ENCODE measurements around the gene INKA2.
"Not testable (repeated sequence)": the region's sequence is repeated elsewhere in the genome, so short reads cannot be mapped to it uniquely, and the experiment has no call there.

INKA2 gene

DNA sequence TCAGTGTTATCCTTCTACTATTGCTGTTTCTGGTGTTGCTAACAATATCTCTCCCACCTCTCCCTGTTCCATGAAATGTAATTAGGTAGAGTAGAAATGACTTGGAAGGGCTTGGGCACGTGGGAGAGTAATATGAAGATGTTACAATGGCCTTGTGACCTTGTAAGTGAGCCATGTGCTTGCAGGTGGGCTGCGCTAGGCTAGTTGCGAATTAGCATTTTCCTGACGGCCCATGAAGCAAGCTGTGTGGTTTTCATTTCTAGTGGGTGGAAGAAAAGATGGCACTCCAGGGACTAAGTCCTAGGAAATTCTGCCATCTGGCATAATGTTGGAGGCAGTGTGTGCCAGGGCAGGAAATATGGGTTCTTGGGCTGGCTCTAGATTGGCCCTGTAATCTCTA is 8.8 kb upstream of the INKA2 start:
- Histone ChIP-seq H3K9ac (ENCODE audit: low read depth, low read length) (no peak overlapping the region), H3K4me1 (ENCODE audit: control insufficient read depth, insufficient read depth, low read length) (peaks cover 9% of the 10 kb centered on the region), H3K9me3 (ENCODE audit: control insufficient read depth, insufficient read depth, low read length) (no peaks in the 10 kb centered on the region), H3K4me3 (ENCODE audit: low read depth, low read length) (no peak overlapping the region), H3K36me3 (ENCODE audit: control insufficient read depth, insufficient read depth, low read length) (no peaks in the 10 kb centered on the region), H3K27me3 (ENCODE audit: control insufficient read depth, insufficient read depth, low read length) (peaks cover 2% of the 10 kb centered on the region)

DNA sequence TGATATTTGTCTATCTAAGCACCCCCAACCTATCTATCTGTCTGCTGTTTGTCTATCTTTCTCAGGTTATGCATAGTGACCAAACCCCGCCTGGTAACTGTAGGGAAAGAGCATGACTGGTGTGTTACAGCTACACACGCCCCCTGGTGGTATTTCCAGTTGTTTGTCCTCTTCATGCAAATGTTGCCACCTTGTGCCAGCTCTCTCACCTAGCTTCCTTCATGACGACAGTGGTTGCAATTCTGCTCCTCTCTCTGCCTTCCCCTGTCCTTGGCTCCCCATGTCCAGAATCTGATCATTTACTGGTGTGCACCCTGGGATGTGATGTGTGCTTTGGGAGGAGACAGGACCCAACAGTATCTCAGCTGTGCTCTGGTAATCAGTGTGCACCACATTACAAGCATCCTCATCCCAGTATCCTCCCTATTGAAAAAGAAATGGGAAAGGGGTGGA is 8.1 kb upstream of the INKA2 start:
- peaks cover 9% of the 10 kb centered on the region for H3K4me1 ChIP-seq (ENCODE audit: control insufficient read depth, insufficient read depth, low read length)
- no peak overlapping the region for H3K4me3 ChIP-seq (ENCODE audit: low read depth, low read length)
- H3K27me3 ChIP-seq (ENCODE audit: control insufficient read depth, insufficient read depth, low read length) = peaks cover 2% of the 10 kb centered on the region

DNA sequence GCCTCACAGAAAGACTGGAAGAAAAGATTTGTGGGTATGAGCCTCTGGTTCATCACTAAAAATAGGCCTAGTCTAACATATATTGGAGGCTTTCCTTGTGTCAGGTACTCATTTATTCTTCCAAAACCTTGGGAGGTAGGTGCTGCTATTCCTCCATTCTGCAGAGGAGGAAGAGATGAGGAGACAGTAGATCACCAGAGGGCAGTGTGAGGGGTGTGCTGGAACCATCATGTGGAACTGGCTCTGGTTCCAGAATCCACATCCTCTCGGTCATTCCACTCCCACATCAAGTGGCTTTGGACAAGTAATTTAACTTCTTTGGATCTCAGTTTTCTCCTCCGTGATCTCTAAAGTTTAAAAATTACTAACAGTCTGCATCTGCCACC is 7.4 kb upstream of the INKA2 start:
- no peaks in the 10 kb centered on the region for H3K9me3 ChIP-seq (ENCODE audit: control insufficient read depth, insufficient read depth, low read length)
- H3K36me3 ChIP-seq (ENCODE audit: control insufficient read depth, insufficient read depth, low read length) = no peaks in the 10 kb centered on the region
- peaks cover 9% of the 10 kb centered on the region for H3K4me1 ChIP-seq (ENCODE audit: control insufficient read depth, insufficient read depth, low read length)
- H3K4me3 ChIP-seq (ENCODE audit: low read depth, low read length) = no peak overlapping the region
- H3K27me3 ChIP-seq (ENCODE audit: control insufficient read depth, insufficient read depth, low read length) = peaks cover 5% of the 10 kb centered on the region
- H3K9ac ChIP-seq (ENCODE audit: low read depth, low read length) = no peak overlapping the region

More for the DNA sequence above, 8.1 kb upstream of the INKA2 start:
- no peaks in the 10 kb centered on the region for H3K9me3 ChIP-seq (ENCODE audit: control insufficient read depth, insufficient read depth, low read length)
- H3K36me3 ChIP-seq (ENCODE audit: control insufficient read depth, insufficient read depth, low read length) = no peaks in the 10 kb centered on the region
- no peak overlapping the region for H3K9ac ChIP-seq (ENCODE audit: low read depth, low read length)

DNA sequence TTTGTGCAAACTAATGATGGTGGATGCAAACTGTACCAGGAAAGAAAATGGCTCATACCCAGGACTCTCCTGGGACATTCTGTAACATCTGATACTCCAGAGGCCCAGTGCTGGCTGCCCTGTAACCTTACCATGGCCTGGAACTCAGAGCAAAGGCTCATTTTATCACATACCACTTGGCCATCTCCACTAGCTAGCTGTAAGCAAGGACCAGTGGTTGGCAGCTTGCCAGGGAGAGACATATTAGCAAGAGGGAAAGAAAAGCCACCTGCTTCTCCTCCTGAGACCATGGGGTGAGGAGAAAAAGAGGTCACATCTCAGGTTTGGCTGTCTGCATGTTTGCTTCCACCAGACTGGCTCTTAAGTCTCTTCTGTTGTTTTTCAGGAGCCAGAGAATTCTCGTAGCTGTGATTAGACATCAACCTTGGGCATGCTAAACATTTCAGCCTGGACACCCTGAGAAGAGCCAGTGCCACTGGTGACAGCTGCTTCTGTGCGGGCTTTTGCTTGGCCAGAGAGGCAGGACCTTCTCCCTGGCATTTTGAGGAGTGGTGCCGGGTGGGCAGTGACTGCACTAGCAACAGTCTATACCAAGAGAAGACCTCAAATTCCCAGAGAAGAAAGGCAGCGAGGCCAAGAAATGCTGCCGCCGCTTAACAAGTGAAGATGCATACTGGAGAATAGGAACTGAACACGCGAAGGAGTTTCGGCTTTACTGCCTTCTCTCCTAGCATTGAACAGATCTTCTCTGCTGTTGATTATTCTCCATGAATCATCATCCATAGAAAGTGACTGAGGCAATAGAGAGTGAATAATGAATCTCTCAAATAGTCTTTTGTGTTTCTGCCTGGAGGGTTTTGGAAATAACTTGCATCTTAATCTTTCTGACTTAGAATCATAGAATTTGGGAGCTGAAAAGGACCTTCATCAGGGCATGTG is 6.7 kb upstream of the INKA2 start:
- H3K9me3 ChIP-seq (ENCODE audit: control insufficient read depth, insufficient read depth, low read length) = no peaks in the 10 kb centered on the region
- peaks cover 12% of the 10 kb centered on the region for H3K4me1 ChIP-seq (ENCODE audit: control insufficient read depth, insufficient read depth, low read length)
- H3K27me3 ChIP-seq (ENCODE audit: control insufficient read depth, insufficient read depth, low read length) = peaks cover 11% of the 10 kb centered on the region
- H3K4me3 ChIP-seq (ENCODE audit: low read depth, low read length) = no peak overlapping the region
- no peak overlapping the region for H3K9ac ChIP-seq (ENCODE audit: low read depth, low read length)
- H3K36me3 ChIP-seq (ENCODE audit: control insufficient read depth, insufficient read depth, low read length) = no peaks in the 10 kb centered on the region

DNA sequence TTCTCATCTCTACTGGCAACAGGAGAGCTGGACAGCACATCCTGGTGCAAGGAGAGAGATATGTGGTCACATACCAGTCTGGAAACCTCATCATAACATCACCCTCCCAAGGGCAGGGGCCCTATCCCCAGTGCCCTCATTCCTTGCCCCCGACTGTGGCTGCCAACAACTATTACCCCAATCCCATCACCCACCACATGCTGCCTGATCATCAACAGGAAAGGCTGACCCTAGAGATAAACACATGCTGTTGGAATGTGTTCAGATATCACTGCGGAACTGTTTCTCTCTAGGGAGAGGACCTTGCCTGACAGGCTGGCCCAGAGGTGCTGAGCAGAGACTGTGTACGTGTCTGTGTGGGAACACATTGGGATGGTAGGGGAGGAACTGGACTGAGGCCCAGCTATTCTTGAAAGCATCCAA is 4.5 kb upstream of the INKA2 start:
- H3K36me3 ChIP-seq (ENCODE audit: control insufficient read depth, insufficient read depth, low read length) = peaks cover 2% of the 10 kb centered on the region
- H3K4me3 ChIP-seq (ENCODE audit: low read depth, low read length) = no peak overlapping the region
- no peak overlapping the region for H3K9ac ChIP-seq (ENCODE audit: low read depth, low read length)
- peaks cover 12% of the 10 kb centered on the region for H3K27me3 ChIP-seq (ENCODE audit: control insufficient read depth, insufficient read depth, low read length)
- peaks cover 6% of the 10 kb centered on the region for H3K4me1 ChIP-seq (ENCODE audit: control insufficient read depth, insufficient read depth, low read length)
- H3K9me3 ChIP-seq (ENCODE audit: control insufficient read depth, insufficient read depth, low read length) = no peaks in the 10 kb centered on the region

DNA sequence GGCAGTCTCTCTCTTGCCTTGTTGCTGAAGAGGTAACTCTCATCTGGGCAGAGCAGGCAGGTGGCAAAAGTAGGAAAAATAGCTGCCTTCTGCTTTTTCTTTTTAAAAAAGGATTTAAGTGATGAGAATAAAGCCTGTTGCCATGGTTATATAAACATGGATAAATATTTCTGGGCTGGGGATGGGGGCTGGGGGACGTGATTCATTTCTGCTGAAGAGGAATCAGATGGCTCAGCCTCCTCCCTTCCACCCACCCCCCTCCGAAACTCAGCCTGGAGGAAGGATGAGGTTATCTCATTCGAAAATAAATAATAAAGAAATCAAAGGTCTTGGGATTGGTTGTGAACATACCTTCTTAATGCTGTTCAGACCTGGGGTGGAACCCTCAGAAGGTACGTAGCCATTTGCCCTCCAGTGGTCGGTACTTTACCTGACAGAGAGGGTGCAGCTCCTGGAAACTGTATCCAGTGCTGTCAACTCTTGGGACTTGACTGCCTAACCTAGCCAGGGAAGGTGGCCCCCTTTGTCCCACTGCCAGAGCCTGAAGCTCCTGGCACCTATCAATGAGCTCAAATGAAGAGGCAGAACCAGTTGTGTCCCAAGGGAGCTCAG is 3.8 kb upstream of the INKA2 start:
- Histone ChIP-seq H3K27me3 (ENCODE audit: control insufficient read depth, insufficient read depth, low read length) (peaks cover 12% of the 10 kb centered on the region), H3K9me3 (ENCODE audit: control insufficient read depth, insufficient read depth, low read length) (no peaks in the 10 kb centered on the region), H3K4me3 (ENCODE audit: low read depth, low read length) (no peak overlapping the region), H3K4me1 (ENCODE audit: control insufficient read depth, insufficient read depth, low read length) (peaks cover 5% of the 10 kb centered on the region), H3K9ac (ENCODE audit: low read depth, low read length) (no peak overlapping the region), H3K36me3 (ENCODE audit: control insufficient read depth, insufficient read depth, low read length) (peaks cover 2% of the 10 kb centered on the region)

DNA sequence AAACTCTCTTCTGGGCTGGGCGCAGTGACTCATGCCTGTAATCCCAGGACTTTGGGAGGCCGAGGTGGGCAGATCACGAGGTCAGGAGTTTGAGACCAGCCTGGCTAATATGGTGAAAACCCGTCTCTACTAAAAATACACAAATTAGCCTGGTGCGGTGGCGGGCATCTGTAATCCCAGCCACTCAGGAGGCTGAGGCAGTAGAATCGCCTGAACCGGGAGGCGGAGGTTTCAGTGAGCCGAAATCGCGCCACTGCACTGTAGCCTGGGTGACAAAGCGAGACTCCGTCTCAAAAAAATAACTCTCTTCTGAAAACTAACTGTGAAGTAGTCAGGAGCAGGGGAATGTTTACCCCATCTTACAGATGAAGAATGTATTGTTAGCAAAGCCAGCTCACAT is 3.1 kb upstream of the INKA2 start:
- not testable (repeated sequence) for H3K9ac ChIP-seq (ENCODE audit: low read depth, low read length); H3K4me3 ChIP-seq (ENCODE audit: low read depth, low read length); H3K36me3 ChIP-seq (ENCODE audit: control insufficient read depth, insufficient read depth, low read length); H3K9me3 ChIP-seq (ENCODE audit: control insufficient read depth, insufficient read depth, low read length)
- Histone ChIP-seq H3K27me3 (ENCODE audit: control insufficient read depth, insufficient read depth, low read length) (peaks cover 12% of the 10 kb centered on the region), H3K4me1 (ENCODE audit: control insufficient read depth, insufficient read depth, low read length) (peaks cover 11% of the 10 kb centered on the region)

DNA sequence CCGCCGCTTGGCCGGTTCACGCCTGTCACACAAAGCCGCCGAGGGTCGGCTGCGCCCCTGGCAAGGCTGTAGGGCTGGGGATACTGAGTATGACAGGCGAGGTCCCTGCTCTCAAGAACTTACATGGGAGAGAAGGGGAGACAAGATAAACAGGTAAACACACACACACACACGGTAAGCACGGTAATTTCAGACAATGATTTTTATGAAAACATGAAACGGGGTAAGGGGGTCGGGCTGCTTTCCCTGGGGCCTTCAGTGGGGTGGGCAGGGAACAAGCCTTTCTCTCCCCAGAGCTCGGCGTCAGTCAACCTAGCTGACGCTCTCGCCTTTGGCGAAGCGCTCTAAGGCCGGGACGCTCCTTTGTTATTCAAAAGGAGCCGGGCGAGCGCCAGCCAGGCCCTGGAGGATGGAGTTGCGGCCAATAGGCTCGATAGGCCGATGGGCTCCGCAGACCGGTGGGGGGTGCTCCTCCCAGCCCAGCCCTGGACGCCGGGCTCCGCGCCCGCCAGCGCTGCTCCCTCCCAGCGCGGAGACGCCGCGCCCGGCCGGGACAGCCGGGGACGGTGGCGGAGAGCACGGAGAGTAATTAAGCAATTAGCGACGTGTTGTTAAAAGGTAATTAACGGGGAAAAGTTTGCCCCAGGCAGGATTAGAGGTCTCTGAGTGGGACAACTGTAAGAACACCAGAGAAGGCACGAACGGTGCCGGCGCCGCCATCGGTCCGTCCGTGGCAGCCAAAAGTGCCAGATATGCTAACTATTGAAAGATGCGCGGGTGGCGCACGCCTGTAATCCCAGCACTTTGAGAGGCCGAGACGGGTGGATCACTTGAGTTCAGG is 950 bp upstream of the INKA2 start:
- Histone ChIP-seq H3K9me3 (ENCODE audit: control insufficient read depth, insufficient read depth, low read length) (no peaks in the 10 kb centered on the region), H3K36me3 (ENCODE audit: control insufficient read depth, insufficient read depth, low read length) (peaks cover 2% of the 10 kb centered on the region), H3K4me3 (ENCODE audit: low read depth, low read length) (peak overlapping the region; percentile 82), H3K27me3 (ENCODE audit: control insufficient read depth, insufficient read depth, low read length) (peaks cover 12% of the 10 kb centered on the region), H3K4me1 (ENCODE audit: control insufficient read depth, insufficient read depth, low read length) (peaks cover 29% of the 10 kb centered on the region), H3K9ac (ENCODE audit: low read depth, low read length) (peak overlapping the region; percentile 76)

DNA sequence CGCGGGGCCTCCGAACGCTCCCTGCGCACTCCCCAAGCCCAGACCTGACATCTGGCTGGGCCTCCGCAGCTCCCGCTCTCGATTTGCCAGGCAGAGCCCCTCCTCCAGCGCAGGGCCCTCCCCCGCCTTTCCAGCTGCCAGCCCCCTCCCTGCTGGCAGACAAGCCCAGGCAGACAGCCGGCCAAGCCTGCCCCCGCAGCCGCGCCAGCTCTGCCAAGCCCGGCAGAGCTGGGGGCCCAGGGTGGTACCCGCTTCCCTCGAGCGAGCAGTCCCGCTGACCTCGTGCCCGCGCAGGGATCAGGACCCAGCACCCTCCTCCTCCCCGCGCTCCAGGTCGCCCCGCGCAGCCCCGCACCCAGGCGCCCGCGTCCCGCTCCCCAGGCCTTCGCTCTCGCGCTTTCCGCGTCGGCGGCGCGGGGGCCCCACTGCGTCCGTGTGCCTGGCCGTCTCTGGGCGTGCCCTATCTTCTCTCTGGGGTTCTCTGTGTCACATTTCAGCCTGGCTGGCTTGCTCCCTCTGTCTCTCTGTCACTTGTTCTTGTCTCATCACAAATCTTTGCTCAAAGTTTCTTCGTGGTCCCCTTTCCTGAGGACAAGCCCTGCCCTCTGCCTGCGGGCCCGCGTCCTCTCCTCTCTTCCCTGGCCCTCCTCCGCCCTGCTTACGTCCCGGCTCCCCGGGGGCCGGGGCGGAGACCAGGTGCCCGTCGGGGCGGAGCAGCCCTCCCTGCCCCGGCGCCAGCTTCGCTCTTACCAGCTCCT is 580 bp downstream of the INKA2 start:
- Histone ChIP-seq H3K4me3 (ENCODE audit: low read depth, low read length) (peak overlapping the region; percentile 78), H3K27me3 (ENCODE audit: control insufficient read depth, insufficient read depth, low read length) (peaks cover 10% of the 10 kb centered on the region), H3K9me3 (ENCODE audit: control insufficient read depth, insufficient read depth, low read length) (no peaks in the 10 kb centered on the region), H3K9ac (ENCODE audit: low read depth, low read length) (peak overlapping the region; percentile 81), H3K36me3 (ENCODE audit: control insufficient read depth, insufficient read depth, low read length) (peaks cover 2% of the 10 kb centered on the region), H3K4me1 (ENCODE audit: control insufficient read depth, insufficient read depth, low read length) (peaks cover 33% of the 10 kb centered on the region)

DNA sequence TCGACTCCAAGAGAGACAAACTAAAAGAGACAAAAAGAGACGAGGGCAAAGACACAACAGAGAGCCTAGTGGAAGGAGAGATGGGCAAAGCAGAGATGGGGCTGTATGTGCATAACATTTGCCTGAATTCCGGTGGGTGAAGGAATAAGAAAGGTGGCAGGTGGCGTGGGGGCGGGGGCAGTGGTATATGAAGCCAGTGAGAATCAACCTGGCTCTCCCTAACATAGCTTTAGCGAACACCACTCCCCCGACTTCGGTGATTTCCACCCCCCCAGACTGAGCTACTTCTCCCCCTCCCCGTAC is 1.1 kb downstream of the INKA2 start:
- peaks cover 33% of the 10 kb centered on the region for H3K4me1 ChIP-seq (ENCODE audit: control insufficient read depth, insufficient read depth, low read length)
- H3K27me3 ChIP-seq (ENCODE audit: control insufficient read depth, insufficient read depth, low read length) = peaks cover 10% of the 10 kb centered on the region
- no peak overlapping the region for H3K9ac ChIP-seq (ENCODE audit: low read depth, low read length)
- peak overlapping the region; percentile 78 for H3K4me3 ChIP-seq (ENCODE audit: low read depth, low read length)
- H3K36me3 ChIP-seq (ENCODE audit: control insufficient read depth, insufficient read depth, low read length) = peaks cover 2% of the 10 kb centered on the region
- H3K9me3 ChIP-seq (ENCODE audit: control insufficient read depth, insufficient read depth, low read length) = no peaks in the 10 kb centered on the region

Data from iPS-15b (cell line).